NCI-H146 treated with DMSO at 0.1 percent for 48 hours (cell line): Measurements from ENCODE around the gene RMRP.

ENCODE experiments used
- DNase-seq: peaks from one replicate; lab custom pipeline; 2025; ENCODE audit not compliant: unreplicated experiment; lab: John Stamatoyannopoulos, UW

Gene RMRP

DNA sequence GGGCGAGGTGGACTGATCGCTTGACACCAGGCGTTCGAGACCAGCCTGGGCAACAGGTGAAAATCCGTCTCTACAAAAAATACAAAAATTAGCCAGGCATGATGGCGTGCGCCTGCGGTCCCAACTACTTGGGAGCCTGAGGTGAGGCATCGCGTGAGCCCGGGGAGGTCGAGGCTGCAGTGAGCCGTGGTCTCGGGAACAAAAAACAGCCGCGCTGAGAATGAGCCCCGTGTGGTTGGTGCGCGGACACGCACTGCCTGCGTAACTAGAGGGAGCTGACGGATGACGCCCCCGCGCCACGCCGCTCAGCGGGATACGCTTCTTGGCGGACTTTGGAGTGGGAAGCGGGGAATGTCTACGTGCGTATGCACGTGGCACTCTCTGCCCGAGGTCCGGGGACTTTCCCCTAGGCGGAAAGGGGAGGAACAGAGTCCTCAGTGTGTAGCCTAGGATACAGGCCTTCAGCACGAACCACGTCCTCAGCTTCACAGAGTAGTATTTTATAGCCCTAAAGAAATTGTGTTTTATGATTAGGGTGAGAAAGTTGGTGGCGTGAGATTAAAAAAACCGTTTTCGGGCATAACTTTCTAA, at the start of gene RMRP:
RMRP (minus strand) TSS at position 474 of the 591 bp plus-strand sequence.
- DNase-seq = peak; percentile 98

DNA sequence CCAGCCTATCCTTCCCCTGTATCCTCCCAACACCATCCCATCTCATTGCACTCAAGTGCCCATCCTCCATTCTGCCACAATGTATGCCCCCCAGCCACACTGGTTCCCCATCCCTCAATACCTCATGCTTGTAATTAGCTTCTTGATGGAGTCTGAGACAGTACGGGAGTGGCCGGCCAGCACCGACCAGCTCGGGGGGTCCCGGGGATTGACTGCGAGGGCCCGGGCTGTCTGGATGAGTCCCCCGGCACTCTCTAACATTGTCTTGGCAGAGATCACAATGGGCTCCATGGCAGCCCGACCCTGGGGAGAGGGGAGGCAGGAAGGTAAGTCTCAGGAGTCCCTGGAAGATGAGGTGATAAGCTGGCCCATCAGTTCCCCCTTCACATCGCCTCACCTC, 49.1 kb upstream of the RMRP start:
- no peak for DNase-seq

DNA sequence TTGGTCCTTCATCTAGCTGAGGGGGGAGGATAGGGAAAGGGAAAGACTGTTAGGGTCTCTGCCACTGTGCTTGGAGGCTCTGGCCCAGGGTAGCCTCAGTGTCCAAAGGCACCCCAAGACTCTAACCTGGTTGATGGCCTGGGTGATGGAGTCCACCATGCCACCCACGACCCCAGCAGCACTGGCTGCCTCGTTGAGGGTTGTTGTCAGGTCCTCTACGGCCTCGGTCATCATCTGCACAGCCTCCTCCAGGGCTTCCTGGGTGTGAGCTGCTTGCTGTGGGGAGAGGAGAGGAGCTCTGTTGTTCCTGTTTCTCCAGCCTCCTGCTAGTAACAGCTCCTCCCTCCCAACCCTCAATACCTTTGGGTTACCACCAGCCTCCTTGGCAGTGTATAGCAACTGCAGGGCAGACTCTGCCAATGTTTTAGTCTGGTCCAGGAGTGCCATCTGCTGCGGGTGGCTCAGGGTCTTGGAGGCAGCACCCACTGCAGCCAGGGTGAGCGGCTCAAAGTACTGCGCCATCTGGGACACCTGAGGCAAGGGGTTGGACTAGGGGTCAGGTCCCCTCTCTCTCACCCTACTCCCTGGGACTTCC, 48.1 kb upstream of the RMRP start:
- DNase-seq = no peak

DNA sequence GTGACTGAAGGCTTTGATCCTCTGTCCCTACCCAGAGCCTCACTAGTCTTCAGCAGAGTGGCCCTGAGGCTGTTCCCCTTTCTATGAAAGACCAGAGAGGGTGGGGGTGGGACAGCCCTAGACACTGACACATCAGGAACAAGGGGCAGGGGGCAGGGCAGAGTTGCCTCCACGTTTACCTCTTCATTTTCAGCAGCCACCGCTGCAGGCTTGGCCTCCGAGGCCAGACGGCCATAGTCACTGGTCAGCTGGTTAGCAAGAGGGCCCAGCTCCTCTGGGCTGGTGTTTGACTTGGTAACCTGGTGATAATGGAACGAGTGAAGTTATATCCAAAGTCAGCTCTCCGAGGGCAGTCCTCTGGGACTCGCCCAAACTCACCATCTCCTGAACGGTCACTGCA, 47.6 kb upstream of the RMRP start:
- no peak for DNase-seq

DNA sequence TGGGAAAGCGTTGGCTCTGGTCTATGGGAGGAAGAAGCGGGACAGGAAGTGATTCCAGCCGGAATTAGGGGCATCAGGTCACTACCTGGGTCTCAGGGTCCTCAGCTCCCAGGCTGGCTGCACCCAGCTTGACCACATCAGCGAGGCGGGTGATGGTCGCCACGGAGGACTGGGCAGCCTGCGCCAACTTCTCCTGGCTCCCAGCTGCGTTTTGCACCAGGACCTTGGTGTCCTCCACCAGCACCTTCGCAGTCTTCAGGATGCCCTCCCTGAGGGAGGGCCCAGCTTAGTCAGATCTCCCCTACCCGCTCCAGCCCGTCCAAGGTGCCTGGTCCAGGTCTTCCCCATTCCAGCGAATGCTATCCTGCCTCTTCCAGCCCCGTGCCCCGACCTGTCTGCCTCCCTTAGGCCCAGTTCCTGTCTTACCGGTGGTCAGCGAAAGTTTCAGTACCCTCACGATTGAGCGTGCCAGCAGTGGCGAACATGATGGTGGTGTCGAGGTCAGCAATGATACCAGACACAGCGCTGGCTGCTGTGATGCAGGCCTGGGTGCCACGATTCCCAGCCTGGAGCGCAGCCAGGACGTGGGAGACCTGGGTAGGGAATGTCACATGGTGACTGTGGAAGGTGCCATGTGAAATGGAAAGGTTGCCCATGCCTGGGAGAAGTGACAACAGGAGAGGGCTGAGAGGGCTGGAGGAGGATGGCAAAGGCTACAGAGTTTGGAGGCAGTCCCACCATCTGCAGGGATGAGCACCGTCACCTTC, 46.3 kb upstream of the RMRP start:
- DNase-seq = no peak

DNA sequence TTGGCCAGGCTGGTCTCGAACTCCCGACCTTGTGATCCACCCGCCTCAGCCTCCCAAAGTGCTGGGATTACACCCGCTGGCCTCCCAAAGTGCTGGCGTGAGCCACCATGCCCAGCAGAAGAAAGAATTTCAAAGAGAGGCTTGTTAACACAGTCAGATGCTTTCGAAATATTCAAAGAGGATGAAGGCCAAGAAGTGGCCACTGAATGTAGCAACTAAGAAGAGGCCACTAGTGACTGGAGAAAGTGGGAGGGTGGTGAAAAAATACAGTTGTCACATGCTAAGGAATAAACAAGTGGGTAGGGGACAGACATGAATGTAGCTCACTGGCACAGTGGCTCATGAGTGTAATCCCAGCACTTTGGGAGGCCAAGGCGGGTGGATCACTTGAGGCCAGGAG, 44.9 kb upstream of the RMRP start:
- no peak for DNase-seq

DNA sequence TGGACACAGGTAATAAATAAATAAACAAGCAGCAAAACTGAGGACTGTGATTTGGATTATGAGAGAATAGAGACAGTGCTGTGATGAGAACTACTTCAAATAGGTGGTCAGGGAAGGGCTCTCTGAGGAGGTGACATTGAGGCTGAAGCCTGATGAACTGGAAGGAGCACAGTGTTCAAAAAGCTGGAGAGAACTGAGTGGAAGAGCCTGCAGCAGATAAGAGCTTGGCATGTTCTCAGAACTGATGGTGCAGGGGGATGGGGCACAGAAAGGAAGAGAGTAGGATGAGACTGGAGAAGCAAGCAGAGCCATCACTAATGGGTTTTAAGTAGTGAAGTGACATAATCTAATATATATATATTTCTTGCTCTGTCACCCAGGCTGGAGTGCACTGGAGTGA, 43.1 kb upstream of the RMRP start:
- no peak for DNase-seq

DNA sequence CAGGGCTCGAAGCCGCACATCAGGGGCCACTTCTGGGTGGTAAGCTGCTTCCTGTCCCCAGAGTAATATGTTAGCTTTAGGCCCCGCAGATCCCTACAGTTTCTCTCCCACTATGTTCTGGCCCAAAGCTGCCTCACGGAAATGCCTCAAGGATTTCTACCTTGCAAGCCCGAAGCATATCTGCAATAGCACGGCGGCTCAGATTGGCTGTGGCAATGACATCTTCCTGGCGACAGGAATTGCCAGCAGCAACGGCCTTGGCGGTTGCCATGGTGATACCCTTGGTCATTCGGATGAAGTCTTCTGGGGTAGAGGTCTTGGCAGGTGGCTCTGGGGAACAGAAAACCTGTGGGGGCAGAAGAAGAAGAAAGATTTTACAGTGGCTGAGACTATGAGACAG, 42.2 kb upstream of the RMRP start:
- DNase-seq = no peak

DNA sequence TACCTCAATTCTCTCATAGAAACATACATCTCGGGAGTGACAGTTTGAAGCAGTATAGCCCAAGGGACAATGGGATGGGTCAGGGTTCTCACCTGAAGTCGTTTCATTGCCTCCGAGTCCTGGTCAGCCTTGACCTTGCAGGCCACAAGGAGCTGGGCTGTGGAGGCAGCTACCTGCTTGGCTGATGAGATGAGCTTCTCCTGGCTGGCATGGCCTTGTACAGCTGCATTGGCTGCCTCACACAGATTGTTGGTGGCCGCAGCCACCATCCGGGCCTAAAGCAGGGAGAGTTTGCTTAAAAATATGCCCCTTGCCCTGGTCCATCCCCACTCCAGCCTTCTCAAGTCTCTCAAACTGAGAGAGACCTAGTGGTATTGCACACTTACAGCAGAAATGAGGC, 40.4 kb upstream of the RMRP start:
- DNase-seq = no peak

DNA sequence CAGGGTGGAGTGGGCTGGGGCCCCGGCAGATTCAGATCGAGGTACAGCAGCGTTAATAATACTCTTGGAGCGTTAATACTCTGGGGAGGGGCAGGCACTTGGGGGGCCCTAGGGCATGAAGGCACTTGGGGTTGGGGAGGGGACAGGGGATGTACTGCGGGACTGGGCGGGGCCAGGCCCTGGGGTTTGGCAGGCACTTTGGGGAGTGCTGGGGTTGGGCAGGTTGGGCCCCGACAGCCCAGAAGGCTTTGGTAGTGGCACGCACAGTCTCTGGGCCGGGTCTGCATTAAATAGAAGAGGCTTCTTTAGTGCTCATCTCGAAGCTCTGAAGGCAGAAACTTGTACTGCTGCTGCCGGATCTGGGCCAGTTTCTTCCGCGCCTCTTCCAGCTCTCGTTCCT, 39.7 kb upstream of the RMRP start:
- DNase-seq = no peak

DNA sequence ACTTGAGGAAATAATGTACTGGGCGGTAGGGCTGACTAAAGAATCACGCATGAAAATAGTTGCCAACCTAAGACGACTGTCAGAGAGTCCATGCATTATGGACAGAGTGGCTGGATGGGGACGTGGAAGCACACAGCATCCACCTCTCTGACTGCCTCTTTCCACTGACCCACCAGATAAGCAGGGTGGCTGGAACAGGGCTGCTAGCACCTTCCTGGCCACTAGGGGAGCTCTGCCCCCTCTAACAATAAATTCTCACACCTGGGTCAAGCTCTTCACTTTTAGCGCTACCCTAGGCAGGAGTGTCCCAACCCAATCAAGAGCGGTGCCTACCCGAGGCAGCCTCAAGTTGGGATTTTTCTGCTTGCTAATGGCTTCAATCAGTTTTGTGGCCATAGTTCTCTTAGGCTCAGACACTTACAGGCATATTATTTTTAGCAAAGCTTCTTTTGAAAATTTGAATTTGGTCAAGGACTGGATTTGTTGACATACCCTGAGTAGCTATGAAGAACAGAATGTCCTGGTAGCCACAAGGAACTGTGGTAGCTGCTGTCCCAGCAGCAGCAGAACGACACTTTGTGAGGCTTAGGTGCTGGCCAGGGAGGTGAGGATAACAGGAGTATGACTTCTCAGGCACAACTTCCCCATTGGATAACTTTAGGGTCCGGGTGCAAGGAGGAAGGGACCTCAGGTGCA, 38.8 kb upstream of the RMRP start:
- peak; percentile 23 for DNase-seq

DNA sequence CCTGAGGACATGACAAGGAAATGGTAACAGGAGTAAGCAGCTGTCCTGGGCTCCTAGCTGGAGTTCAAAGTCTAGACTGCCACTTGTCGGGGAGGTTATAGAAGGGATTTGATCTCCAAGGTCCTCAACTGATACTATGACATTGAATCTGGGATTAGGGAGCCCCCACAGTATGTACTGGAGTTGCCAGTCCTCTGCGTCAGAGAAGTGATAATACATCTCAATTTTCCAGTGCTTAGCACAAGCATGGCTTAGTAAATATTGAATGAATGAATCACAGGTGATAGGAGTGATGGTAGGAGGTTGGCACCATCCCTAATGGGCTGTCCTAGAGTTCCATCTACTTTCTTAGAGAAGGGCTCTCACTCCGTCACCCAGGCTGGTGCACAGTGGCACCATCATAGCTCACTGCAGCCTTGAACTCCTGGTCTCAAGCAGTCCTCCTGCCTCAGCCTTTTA, 38.2 kb upstream of the RMRP start:
- DNase-seq = no peak

DNA sequence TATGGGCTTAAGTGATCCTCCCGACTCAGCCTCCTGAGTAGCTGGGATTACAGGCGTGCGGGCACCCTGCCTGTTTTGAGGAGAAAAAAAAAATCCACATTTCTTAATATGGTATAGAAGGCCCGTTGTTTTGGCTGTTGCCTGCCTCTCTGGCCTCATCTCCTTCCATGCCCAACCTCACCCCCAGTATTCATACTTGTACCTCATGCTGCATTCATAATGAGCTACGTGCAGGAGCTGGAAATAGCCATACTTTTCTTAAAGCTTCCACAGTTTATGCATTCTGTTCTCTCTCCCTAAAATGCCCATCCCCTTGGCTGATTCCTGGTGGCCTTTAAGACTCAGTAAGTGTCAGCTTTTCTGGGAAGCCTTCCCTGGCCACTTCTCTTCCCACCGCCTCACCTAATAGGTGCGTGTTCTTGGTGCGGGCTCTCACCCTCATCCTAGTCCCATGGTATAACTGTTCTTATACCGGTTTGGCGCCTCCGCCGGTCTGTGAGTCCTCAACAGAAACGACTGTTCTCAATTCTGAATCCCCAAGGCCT, 34.0 kb upstream of the RMRP start:
- no peak for DNase-seq

DNA sequence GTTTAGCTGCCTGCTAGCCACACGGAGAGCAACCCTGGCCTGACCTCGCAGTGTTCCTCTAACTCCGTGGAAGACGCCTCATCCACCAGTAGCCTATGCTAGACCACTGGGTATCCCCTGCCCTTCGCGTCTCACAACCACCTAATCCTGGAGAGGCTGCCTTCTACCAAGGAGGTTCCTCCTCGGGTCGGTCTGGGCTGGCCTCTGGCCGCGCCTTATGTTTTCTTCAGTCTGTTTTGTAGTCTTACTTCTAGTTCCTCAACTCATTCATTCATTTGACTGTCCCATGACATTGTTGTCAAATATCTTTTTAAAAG, 33.5 kb upstream of the RMRP start:
- no peak for DNase-seq

DNA sequence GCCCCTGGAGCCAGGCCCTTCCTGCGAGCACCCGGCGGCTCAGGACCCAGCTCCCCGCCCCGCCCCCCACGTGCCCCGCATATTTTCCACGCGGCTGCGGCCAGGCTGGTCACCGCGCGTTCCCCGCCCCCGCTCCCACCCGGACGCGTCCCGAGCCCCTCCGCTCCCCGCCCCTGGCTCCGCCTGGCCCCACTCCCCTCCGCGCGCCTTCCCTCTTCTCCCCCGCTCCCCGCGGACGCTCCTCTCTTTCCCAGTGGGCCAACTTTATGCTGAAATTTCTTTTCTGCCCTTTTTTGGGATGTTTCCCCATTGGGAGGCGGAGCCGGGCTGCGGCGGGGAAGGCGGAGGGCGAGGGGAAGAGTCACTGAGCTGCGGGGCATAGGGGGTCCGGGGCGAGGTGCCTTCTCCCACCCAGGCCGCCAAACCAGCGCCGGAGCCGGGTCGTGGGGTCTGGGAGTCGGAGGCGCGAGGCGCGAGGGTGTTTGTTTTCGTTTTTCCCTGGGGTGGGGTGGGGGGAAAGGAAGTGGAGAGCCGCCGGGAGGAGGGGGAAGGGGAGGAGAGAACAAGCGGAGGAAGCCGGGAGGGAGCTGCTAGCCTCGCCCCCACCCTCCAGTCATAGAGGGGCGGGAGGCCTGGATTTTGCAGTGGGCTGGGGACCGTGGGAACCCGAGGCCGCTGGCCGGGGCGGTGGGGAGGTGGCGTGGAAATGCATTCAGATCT, 33.0 kb upstream of the RMRP start:
- DNase-seq = no peak

DNA sequence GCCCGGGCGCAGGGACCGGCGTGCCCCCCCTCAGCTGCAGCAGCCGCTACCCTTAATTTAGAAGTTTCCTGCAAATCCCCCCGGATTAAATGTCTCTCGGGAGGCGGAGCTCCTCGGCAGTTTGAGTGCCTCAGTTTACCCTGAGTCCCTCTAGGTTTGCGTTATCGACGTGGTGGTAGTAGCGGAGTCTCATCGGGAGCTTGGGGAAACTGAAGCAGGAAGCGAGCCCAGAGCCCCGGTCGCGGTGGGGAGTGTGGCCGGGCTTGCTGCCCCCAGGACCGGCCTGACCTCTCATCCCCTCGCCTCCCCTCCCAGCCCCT, 32.4 kb upstream of the RMRP start:
- no peak for DNase-seq

DNA sequence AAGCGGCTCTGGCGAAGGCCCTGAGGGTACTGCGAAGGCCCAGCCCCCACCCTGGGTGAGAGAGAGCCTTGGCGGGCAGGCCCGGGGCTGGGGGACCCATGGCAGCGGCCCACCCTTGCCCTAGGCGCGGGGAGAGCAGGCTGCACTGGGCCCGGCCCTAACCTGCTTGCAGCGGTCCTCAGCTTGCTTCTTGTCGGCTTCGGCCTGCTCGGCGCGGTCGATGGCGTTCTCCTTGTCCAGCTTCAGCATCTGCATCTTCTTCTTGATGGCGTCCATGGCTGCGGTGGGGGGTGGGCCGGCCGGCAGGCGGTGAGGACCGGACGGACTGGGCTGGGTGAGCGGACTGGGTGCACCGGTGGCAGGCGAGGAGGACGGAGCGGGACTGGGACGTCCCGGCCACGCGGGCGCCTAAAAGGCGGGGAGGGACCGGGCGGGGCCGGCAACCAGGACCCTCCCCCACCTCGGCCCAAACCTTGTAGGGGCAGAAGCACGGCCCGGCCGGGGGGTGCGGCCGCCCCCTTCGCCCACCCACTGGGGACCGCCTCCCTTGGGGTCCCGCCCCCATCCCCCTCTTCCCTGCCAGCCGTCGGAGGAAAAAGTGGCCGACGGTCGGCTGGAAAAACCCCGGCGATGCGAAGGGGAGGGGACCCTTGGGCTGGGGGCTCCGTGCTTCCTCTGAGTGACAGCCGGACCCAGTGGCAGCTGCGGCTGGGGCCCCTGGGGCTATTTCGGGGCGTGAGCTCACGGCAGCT, 31.9 kb upstream of the RMRP start, which contains the start of gene TPM2:
TPM2 (minus strand) TSS at position 384 of the 752 bp plus-strand sequence; CDS start at position 276, 108 bp downstream.
- DNase-seq = no peak

DNA sequence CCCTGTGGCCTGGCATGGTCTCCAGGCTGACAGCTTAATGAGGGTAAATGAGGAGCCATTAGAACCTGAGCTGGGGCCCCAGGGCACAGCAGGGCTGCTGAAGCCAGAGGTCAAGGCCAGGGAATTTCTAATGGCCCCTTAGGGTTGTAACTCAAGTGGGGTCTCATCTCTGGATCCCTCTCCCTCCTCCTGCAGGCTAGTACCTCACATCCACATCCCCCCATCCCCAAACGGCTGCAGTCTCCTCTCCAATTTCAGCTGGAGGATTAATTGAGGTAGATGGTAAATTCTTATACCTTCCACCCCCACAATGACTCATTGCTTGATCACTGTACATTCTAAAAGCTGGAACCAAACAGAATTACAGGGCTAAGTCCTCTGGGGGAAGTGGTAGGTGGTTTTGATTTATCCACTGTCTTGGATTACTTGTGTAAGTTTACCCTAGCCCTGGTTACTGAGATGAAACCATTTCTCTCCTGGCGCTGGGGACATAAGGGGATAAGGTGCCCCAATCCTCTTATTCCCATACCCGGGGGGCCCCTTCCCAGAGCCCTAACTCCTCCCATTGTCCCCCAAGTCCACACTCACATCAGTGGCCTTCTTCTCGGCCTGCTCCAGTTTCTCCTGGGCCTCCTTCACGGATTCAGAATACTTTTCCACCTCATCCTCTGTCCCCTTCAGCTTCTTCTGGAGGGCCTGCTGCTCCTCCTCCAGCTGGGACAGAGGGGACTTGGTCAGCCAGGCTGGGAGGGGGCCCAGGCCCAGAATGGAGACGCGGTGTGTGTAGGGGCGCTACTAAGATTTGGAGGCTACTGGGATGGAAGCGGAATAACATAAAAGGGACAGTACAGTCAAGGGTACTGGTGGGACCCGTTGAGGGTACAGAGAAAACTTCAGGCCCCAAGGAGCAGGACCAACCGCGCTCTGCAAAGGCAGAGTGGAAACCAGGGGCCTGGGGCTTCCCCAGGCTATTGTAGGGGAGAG, 31.0 kb upstream of the RMRP start:
- no peak for DNase-seq

DNA sequence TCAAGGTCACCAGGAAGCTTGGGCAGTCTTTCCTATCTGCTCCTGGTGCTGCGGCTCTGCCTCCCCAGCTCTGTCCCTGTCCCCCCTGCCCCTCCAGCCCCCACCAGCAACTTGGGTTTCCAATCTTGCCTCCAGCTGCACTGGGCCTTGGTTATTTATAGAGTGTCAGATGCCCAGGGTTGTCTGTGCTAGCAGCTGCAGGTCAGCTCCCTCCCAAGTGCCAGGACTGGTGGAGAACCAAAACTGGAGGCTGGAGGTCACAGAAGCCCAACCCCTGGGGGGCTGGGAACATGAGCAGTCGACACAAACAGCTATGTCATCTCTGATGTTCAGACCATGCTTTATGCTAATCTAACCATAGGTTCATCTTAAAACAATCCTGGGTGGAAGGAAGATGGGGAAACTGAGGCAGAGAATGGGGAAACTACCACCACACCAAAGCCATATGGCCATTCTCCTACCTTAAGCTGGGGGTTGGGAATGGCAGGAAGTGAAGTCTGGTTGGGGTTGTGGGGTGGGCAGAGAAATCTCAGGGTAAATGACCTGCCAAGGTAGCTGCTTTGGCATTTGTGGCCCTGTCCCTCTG, 30.2 kb upstream of the RMRP start:
- no peak for DNase-seq
